ENCODE data around the gene SEPTIN11.

DNA sequence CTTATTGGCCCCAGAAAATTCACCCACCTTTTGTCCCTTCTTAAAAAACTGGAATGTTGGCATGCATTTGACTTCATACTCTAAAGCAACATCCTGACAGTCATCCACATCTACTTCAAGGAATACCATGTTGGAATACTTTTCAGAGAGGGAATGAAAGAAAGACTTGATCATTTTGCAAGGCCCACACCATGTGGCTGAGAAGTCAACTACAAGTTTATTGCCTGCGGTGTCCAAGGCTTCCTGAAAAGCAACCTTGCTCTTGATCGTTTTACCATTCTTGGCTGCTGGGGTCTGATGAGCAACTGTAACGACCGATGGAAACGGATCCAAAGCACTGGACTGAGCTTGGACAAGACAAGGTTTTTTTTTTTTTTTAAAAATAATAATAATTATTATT, 9.3 kb downstream of the SEPTIN11 start:
- TF ChIP-seq TAF1 (conservative IDR thresholded peaks at IDR 0.05): no peak
- TF ChIP-seq, protein P1, sequence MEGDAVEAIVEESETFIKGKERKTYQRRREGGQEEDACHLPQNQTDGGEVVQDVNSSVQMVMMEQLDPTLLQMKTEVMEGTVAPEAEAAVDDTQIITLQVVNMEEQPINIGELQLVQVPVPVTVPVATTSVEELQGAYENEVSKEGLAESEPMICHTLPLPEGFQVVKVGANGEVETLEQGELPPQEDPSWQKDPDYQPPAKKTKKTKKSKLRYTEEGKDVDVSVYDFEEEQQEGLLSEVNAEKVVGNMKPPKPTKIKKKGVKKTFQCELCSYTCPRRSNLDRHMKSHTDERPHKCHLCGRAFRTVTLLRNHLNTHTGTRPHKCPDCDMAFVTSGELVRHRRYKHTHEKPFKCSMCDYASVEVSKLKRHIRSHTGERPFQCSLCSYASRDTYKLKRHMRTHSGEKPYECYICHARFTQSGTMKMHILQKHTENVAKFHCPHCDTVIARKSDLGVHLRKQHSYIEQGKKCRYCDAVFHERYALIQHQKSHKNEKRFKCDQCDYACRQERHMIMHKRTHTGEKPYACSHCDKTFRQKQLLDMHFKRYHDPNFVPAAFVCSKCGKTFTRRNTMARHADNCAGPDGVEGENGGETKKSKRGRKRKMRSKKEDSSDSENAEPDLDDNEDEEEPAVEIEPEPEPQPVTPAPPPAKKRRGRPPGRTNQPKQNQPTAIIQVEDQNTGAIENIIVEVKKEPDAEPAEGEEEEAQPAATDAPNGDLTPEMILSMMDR (IDR thresholded peaks at IDR 0.05; ENCODE audit: low read depth, low read length, missing input control): no peak
- TF ChIP-seq, protein P2, sequence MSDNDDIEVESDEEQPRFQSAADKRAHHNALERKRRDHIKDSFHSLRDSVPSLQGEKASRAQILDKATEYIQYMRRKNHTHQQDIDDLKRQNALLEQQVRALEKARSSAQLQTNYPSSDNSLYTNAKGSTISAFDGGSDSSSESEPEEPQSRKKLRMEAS (IDR thresholded peaks at IDR 0.05): no peak

Measured in liver (tissue), 3 donors.